ENCODE measurements around the gene EXOC8.
"Not testable (repeated sequence)": the region's sequence is repeated elsewhere in the genome, so short reads cannot be mapped to it uniquely, and the experiment has no call there.

EXOC8 gene

DNA sequence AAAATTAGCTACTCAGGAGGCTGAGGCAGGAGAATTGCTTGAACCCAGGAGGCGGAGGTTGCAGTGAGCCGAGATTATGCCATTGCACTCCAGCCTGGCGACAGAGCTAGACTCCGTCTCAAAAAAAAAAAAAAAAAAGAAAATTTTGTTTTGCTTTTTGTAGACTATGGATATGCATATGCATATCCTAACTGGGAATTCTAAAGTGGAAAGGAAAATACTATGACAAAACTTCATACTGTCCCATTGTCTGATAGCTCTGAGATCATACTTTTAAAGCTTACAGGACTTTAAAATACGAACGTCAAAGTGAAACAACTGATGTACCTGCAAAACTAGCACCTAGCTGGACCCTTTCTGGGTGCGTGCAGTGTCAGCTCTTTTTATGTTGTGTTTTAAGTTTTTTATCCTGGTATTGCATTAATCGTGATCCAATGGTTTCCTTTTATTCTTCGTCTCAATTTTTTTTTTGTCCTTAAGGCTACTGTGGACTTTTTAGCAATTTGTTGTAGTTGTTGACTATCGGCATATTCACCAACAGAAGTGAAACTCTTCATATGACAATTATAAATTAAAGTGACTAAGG, 19.6 kb upstream of the EXOC8 start:
- H3K27ac ChIP-seq (ENCODE audit: low read depth, low read length), result no peak overlapping the region
- no CpG with 5 or more reads among the region's 10 CpGs for WGBS (ENCODE audit: extremely low coverage, insufficient coverage, low lambda C conversion rate)
- H3K56ac ChIP-seq (ENCODE audit: low read length), result no peak overlapping the region
- DNase-seq, result no peak
- H3K79me1 ChIP-seq (ENCODE audit: low read length), result no peaks in the 10 kb centered on the region
- no peak overlapping the region for H3K18ac ChIP-seq (ENCODE audit: low read length)
- H2BK15ac ChIP-seq (replicated peaks; ENCODE audit: low read depth), result no peak overlapping the region
- H2BK120ac ChIP-seq (ENCODE audit: low read depth, low read length), result no peak overlapping the region
- no peaks in the 10 kb centered on the region for H3K4me1 ChIP-seq (ENCODE audit: control insufficient read depth, low read depth, low read length)
- no peak overlapping the region for H4K5ac ChIP-seq (ENCODE audit: low read length)
- H2AK5ac ChIP-seq (ENCODE audit: low read length), result no peak overlapping the region
- no peak overlapping the region for H3K23ac ChIP-seq (ENCODE audit: low read length)
- no peak overlapping the region for H3K4me3 ChIP-seq (ENCODE audit: low read length)
- no peaks in the 10 kb centered on the region for H3K36me3 ChIP-seq (ENCODE audit: control insufficient read depth, insufficient read depth, low read length)
- H3K79me2 ChIP-seq (ENCODE audit: control insufficient read depth, insufficient read depth, low read length), result no peaks in the 10 kb centered on the region
- no peak overlapping the region for H2BK5ac ChIP-seq (ENCODE audit: low read length)
- no peak overlapping the region for H3K4ac ChIP-seq (ENCODE audit: low read depth, low read length)
- no peak overlapping the region for H3K4me2 ChIP-seq (ENCODE audit: low read length)
- no peak overlapping the region for H3K9ac ChIP-seq (ENCODE audit: low read length)
- no peak overlapping the region for H4K8ac ChIP-seq (ENCODE audit: low read depth, low read length)
- H3K27me3 ChIP-seq (ENCODE audit: insufficient read depth, low read length, poor library complexity), result no peaks in the 10 kb centered on the region

DNA sequence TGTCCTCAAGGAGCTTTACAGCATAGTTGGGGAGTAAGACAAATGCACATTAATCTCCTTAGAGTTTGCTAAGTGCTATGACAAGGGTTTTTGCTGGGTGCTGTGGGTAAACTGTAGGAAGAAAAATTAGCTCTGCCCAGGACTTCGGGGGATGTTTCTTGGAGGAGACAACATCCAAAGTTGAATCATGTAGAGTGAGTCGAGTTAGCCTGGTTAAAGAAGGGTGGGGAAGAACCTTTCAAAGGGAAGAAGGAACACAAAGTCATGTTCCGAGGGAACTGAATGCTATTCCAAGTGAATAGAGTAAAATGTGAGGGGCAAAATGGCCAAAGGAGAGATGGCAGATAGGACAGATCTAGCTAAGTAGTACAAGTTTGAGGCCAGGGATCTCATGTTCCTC, 17.5 kb upstream of the EXOC8 start:
- Histone ChIP-seq H2BK15ac (replicated peaks; ENCODE audit: low read depth) (no peak overlapping the region), H4K5ac (ENCODE audit: low read length) (no peak overlapping the region), H3K4ac (ENCODE audit: low read depth, low read length) (no peak overlapping the region), H3K4me3 (ENCODE audit: low read length) (no peak overlapping the region), H3K79me1 (ENCODE audit: low read length) (no peaks in the 10 kb centered on the region), H2AK5ac (ENCODE audit: low read length) (no peak overlapping the region), H3K4me1 (ENCODE audit: control insufficient read depth, low read depth, low read length) (no peaks in the 10 kb centered on the region), H3K27me3 (ENCODE audit: insufficient read depth, low read length, poor library complexity) (no peaks in the 10 kb centered on the region), H3K9ac (ENCODE audit: low read length) (no peak overlapping the region), H3K4me2 (ENCODE audit: low read length) (no peak overlapping the region), H3K18ac (ENCODE audit: low read length) (no peak overlapping the region), H3K56ac (ENCODE audit: low read length) (no peak overlapping the region), H2BK5ac (ENCODE audit: low read length) (no peak overlapping the region), H3K79me2 (ENCODE audit: control insufficient read depth, insufficient read depth, low read length) (no peaks in the 10 kb centered on the region), H3K23ac (ENCODE audit: low read length) (no peak overlapping the region), H3K27ac (ENCODE audit: low read depth, low read length) (no peak overlapping the region), H2BK120ac (ENCODE audit: low read depth, low read length) (no peak overlapping the region), H3K36me3 (ENCODE audit: control insufficient read depth, insufficient read depth, low read length) (no peaks in the 10 kb centered on the region), H4K8ac (ENCODE audit: low read depth, low read length) (no peak overlapping the region)
- WGBS (ENCODE audit: extremely low coverage, insufficient coverage, low lambda C conversion rate), result no CpG with 5 or more reads among the region's 3 CpGs
- DNase-seq, result no peak

DNA sequence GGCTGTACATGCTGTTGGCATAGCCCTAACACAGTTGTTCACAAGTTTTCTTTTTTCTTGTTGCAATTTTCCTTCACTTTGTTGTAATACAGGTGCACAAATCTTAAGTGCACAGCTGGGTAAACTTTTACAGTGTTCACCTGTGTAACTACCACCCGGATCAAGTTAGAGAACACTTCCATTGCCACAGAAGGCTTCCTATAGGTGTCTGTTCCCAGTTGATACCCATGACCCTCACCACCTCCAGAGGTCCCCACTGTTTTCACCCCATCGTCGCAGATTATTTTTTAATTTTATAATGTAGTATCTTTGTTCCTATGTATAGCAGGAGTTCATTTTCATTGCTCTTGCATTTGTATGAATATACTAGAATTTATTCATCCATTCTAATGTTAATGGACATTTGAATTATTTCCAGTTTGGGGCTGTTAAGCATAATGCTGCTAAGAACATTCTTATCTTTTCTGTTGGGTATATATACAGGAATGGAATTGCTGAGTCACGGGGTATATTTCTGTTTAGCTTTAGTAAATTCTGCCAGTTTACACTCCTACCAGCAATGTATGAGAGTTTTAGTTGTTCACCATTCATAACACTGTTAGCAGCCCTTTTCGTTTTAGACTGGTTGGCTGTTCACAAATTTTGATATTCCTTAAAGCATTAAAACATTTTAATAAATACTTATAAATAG, 16.8 kb upstream of the EXOC8 start:
- Histone ChIP-seq H3K4me3 (ENCODE audit: low read length) (no peak overlapping the region), H4K5ac (ENCODE audit: low read length) (no peak overlapping the region), H3K79me2 (ENCODE audit: control insufficient read depth, insufficient read depth, low read length) (no peaks in the 10 kb centered on the region), H3K18ac (ENCODE audit: low read length) (no peak overlapping the region), H3K4ac (ENCODE audit: low read depth, low read length) (no peak overlapping the region), H3K27me3 (ENCODE audit: insufficient read depth, low read length, poor library complexity) (no peaks in the 10 kb centered on the region), H4K8ac (ENCODE audit: low read depth, low read length) (no peak overlapping the region), H3K27ac (ENCODE audit: low read depth, low read length) (no peak overlapping the region), H2AK5ac (ENCODE audit: low read length) (no peak overlapping the region), H2BK120ac (ENCODE audit: low read depth, low read length) (no peak overlapping the region), H2BK15ac (replicated peaks; ENCODE audit: low read depth) (no peak overlapping the region), H3K79me1 (ENCODE audit: low read length) (no peaks in the 10 kb centered on the region), H2BK5ac (ENCODE audit: low read length) (no peak overlapping the region), H3K9ac (ENCODE audit: low read length) (no peak overlapping the region), H3K36me3 (ENCODE audit: control insufficient read depth, insufficient read depth, low read length) (no peaks in the 10 kb centered on the region), H3K4me2 (ENCODE audit: low read length) (no peak overlapping the region), H3K4me1 (ENCODE audit: control insufficient read depth, low read depth, low read length) (no peaks in the 10 kb centered on the region), H3K23ac (ENCODE audit: low read length) (no peak overlapping the region), H3K56ac (ENCODE audit: low read length) (no peak overlapping the region)
- no CpG with 5 or more reads among the region's 5 CpGs for WGBS (ENCODE audit: extremely low coverage, insufficient coverage, low lambda C conversion rate)
- DNase-seq, result no peak

DNA sequence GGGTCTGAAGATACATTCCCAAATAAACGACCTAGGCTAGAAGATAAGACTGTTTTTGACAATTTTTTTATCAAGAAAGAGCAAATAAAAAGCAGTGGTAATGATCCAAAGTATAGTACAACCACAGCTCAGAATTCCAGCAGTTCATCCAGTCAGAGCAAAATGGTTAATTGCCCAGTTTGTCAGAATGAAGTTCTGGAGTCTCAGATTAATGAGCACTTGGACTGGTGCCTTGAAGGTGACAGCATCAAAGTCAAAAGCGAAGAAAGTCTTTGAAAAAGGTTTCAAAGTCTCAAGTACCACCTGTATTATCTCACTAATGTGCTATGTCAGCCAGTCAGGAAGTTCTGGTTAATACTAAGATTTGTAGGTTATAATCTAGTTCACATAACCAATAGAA, 15.4 kb upstream of the EXOC8 start:
- H2BK5ac ChIP-seq (ENCODE audit: low read length), result no peak overlapping the region
- no peak overlapping the region for H2BK15ac ChIP-seq (replicated peaks; ENCODE audit: low read depth)
- H3K27ac ChIP-seq (ENCODE audit: low read depth, low read length), result no peak overlapping the region
- no peak overlapping the region for H4K8ac ChIP-seq (ENCODE audit: low read depth, low read length)
- no peak overlapping the region for H3K23ac ChIP-seq (ENCODE audit: low read length)
- no peak overlapping the region for H3K56ac ChIP-seq (ENCODE audit: low read length)
- no peak overlapping the region for H3K9ac ChIP-seq (ENCODE audit: low read length)
- no peak overlapping the region for H4K5ac ChIP-seq (ENCODE audit: low read length)
- H3K4me3 ChIP-seq (ENCODE audit: low read length), result no peak overlapping the region
- no CpG with 5 or more reads among the region's 2 CpGs for WGBS (ENCODE audit: extremely low coverage, insufficient coverage, low lambda C conversion rate)
- H2AK5ac ChIP-seq (ENCODE audit: low read length), result no peak overlapping the region
- H3K27me3 ChIP-seq (ENCODE audit: insufficient read depth, low read length, poor library complexity), result no peaks in the 10 kb centered on the region
- no peaks in the 10 kb centered on the region for H3K4me1 ChIP-seq (ENCODE audit: control insufficient read depth, low read depth, low read length)
- H3K18ac ChIP-seq (ENCODE audit: low read length), result no peak overlapping the region
- no peaks in the 10 kb centered on the region for H3K36me3 ChIP-seq (ENCODE audit: control insufficient read depth, insufficient read depth, low read length)
- DNase-seq, result no peak
- H3K4ac ChIP-seq (ENCODE audit: low read depth, low read length), result no peak overlapping the region
- H2BK120ac ChIP-seq (ENCODE audit: low read depth, low read length), result no peak overlapping the region
- no peak overlapping the region for H3K4me2 ChIP-seq (ENCODE audit: low read length)
- no peaks in the 10 kb centered on the region for H3K79me1 ChIP-seq (ENCODE audit: low read length)
- H3K79me2 ChIP-seq (ENCODE audit: control insufficient read depth, insufficient read depth, low read length), result no peaks in the 10 kb centered on the region

DNA sequence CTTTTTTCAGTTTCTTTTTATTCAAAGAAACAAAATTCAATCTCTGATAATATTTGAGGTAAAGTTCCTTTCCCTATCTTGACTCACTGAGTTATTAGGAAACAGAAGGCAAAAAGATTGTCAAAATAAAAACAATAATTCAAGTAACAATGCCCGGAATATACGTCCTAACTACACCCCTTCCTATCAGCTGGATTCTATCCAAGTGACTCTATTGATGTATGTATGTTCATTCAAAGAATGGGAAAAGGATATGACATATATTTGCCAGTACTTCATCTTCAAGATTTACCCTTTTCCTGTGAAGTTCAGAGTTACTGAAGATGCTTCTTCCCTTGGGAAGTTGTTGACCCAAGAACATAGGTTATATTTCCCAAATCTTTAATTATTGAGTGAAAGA, 14.2 kb upstream of the EXOC8 start:
- no peak overlapping the region for H3K56ac ChIP-seq (ENCODE audit: low read length)
- no peak for DNase-seq
- H3K9ac ChIP-seq (ENCODE audit: low read length), result no peak overlapping the region
- no peaks in the 10 kb centered on the region for H3K27me3 ChIP-seq (ENCODE audit: insufficient read depth, low read length, poor library complexity)
- H3K4me3 ChIP-seq (ENCODE audit: low read length), result no peak overlapping the region
- no peak overlapping the region for H2BK120ac ChIP-seq (ENCODE audit: low read depth, low read length)
- H3K23ac ChIP-seq (ENCODE audit: low read length), result no peak overlapping the region
- no peaks in the 10 kb centered on the region for H3K36me3 ChIP-seq (ENCODE audit: control insufficient read depth, insufficient read depth, low read length)
- WGBS (ENCODE audit: extremely low coverage, insufficient coverage, low lambda C conversion rate), result no CpG with 5 or more reads among the region's 2 CpGs
- H3K4ac ChIP-seq (ENCODE audit: low read depth, low read length), result no peak overlapping the region
- H3K27ac ChIP-seq (ENCODE audit: low read depth, low read length), result no peak overlapping the region
- H4K8ac ChIP-seq (ENCODE audit: low read depth, low read length), result no peak overlapping the region
- no peak overlapping the region for H2AK5ac ChIP-seq (ENCODE audit: low read length)
- H3K18ac ChIP-seq (ENCODE audit: low read length), result no peak overlapping the region
- H2BK5ac ChIP-seq (ENCODE audit: low read length), result no peak overlapping the region
- H4K5ac ChIP-seq (ENCODE audit: low read length), result no peak overlapping the region
- no peaks in the 10 kb centered on the region for H3K79me1 ChIP-seq (ENCODE audit: low read length)
- no peak overlapping the region for H3K4me2 ChIP-seq (ENCODE audit: low read length)
- H2BK15ac ChIP-seq (replicated peaks; ENCODE audit: low read depth), result no peak overlapping the region
- no peaks in the 10 kb centered on the region for H3K4me1 ChIP-seq (ENCODE audit: control insufficient read depth, low read depth, low read length)
- H3K79me2 ChIP-seq (ENCODE audit: control insufficient read depth, insufficient read depth, low read length), result no peaks in the 10 kb centered on the region

DNA sequence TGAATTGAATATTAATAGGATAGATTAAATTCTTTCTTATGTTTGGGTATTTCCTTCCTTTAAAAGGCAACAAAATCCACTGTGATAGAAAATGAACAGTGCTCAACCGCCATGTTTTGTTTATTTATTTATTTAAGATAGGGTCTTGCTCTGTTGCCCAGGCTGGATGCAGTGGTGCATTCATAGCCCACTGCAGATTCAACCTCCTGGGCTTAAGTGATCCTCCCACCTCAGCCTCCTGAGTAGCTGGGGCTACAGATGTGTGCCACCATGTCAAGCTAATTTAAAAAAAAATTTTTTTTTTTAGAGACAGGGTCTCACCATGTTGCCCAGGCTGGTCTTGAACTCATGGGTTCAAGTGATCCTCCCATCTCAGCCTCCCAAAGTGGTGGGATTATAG, 11.2 kb upstream of the EXOC8 start:
- not testable (repeated sequence) for H3K36me3 ChIP-seq (ENCODE audit: control insufficient read depth, insufficient read depth, low read length)

More for the DNA sequence above, 11.2 kb upstream of the EXOC8 start:
- not testable (repeated sequence) for H3K56ac ChIP-seq (ENCODE audit: low read length); H2BK120ac ChIP-seq (ENCODE audit: low read depth, low read length); H3K9ac ChIP-seq (ENCODE audit: low read length); H2AK5ac ChIP-seq (ENCODE audit: low read length); H3K27ac ChIP-seq (ENCODE audit: low read depth, low read length); H3K23ac ChIP-seq (ENCODE audit: low read length); H2BK5ac ChIP-seq (ENCODE audit: low read length); H3K27me3 ChIP-seq (ENCODE audit: insufficient read depth, low read length, poor library complexity); H3K18ac ChIP-seq (ENCODE audit: low read length); DNase-seq; H3K79me2 ChIP-seq (ENCODE audit: control insufficient read depth, insufficient read depth, low read length); H3K79me1 ChIP-seq (ENCODE audit: low read length); H4K8ac ChIP-seq (ENCODE audit: low read depth, low read length); H4K5ac ChIP-seq (ENCODE audit: low read length); H2BK15ac ChIP-seq (replicated peaks; ENCODE audit: low read depth); H3K4me2 ChIP-seq (ENCODE audit: low read length); H3K4me1 ChIP-seq (ENCODE audit: control insufficient read depth, low read depth, low read length); H3K4me3 ChIP-seq (ENCODE audit: low read length); H3K4ac ChIP-seq (ENCODE audit: low read depth, low read length)
- WGBS (ENCODE audit: extremely low coverage, insufficient coverage, low lambda C conversion rate), result no CpG with 5 or more reads among the region's 1 CpG

All from mesendoderm (in vitro differentiated cells).